ENCODE data around the gene ADAMTS17.

Gene ADAMTS17

GRCh38 chr15:100338971-100339444 is 2.8 kb downstream of the ADAMTS17 start:
- peak; percentile 25 for DNase-seq

- DNase-seq, result no peak
These were observed 3.5 kb downstream of the ADAMTS17 start for GRCh38 chr15:100338247-100338646.

GRCh38 chr15:100337096-100338044 is 4.4 kb downstream of the ADAMTS17 start:
- no peak for DNase-seq

GRCh38 chr15:100336061-100336460 is 5.7 kb downstream of the ADAMTS17 start:
- DNase-seq, result no peak

- DNase-seq, result no peak
These were observed 6.3 kb downstream of the ADAMTS17 start for GRCh38 chr15:100335335-100335999.

- no peak for DNase-seq
These were observed 6.9 kb downstream of the ADAMTS17 start for GRCh38 chr15:100334905-100335304.

- no peak for DNase-seq
These were observed 7.3 kb downstream of the ADAMTS17 start for GRCh38 chr15:100334456-100334855.

- no peak for DNase-seq
These were observed 7.8 kb downstream of the ADAMTS17 start for GRCh38 chr15:100334015-100334414.

- no peak for DNase-seq
These were observed 8.5 kb downstream of the ADAMTS17 start for GRCh38 chr15:100333236-100333635.

GRCh38 chr15:100332721-100333120 is 9.1 kb downstream of the ADAMTS17 start:
- no peak for DNase-seq

- no peak for DNase-seq
These were observed 9.5 kb downstream of the ADAMTS17 start for GRCh38 chr15:100332231-100332630.

GRCh38 chr15:100330629-100331215 is 11.1 kb downstream of the ADAMTS17 start:
- DNase-seq, result no peak

- DNase-seq, result no peak
These were observed 11.6 kb downstream of the ADAMTS17 start for GRCh38 chr15:100330221-100330620.

GRCh38 chr15:100328796-100329195 is 13.0 kb downstream of the ADAMTS17 start:
- DNase-seq, result no peak

- DNase-seq, result no peak
These were observed 22.9 kb downstream of the ADAMTS17 start for GRCh38 chr15:100318880-100319279.

GRCh38 chr15:100314809-100315400 is 26.9 kb downstream of the ADAMTS17 start:
- DNase-seq, result no peak

GRCh38 chr15:100311833-100312476 is 29.8 kb downstream of the ADAMTS17 start:
- no peak for DNase-seq

- DNase-seq, result no peak
These were observed 30.6 kb downstream of the ADAMTS17 start for GRCh38 chr15:100311154-100311625.

GRCh38 chr15:100310513-100311153 is 31.1 kb downstream of the ADAMTS17 start:
- DNase-seq, result no peak

- DNase-seq, result no peak
These were observed 31.8 kb downstream of the ADAMTS17 start for GRCh38 chr15:100310041-100310405.

GRCh38 chr15:100309109-100310040 is 32.4 kb downstream of the ADAMTS17 start:
- DNase-seq, result no peak
